Measurements from ENCODE around the gene NHLH2.

The NHLH2 gene

GRCh38 chr1:115807723-115808122, 33.2 kb downstream of the NHLH2 start:
- no peak for DNase-seq (ENCODE audit: insufficient read length, low spot score)
- FAIRE-seq, result no peak
- TF ChIP-seq CTCF (IDR thresholded peaks at IDR 0.05; ENCODE audit: insufficient read depth, missing control alignments), result peak; percentile 83

- DNase-seq (ENCODE audit: insufficient read length, low spot score) (no peak), FAIRE-seq (no peak)
- TF ChIP-seq CTCF (IDR thresholded peaks at IDR 0.05; ENCODE audit: insufficient read depth, missing control alignments), result no peak
These were observed 35.3 kb downstream of the NHLH2 start for GRCh38 chr1:115805597-115805996.

GRCh38 chr1:115802416-115802815, 38.5 kb downstream of the NHLH2 start:
- DNase-seq (ENCODE audit: insufficient read length, low spot score) (no peak), FAIRE-seq (no peak)
- no peak for TF ChIP-seq CTCF (IDR thresholded peaks at IDR 0.05; ENCODE audit: insufficient read depth, missing control alignments)

- DNase-seq (ENCODE audit: insufficient read length, low spot score), result no peak
- TF ChIP-seq CTCF (IDR thresholded peaks at IDR 0.05; ENCODE audit: insufficient read depth, missing control alignments), result no peak
- FAIRE-seq, result no peak
These were observed 43.4 kb downstream of the NHLH2 start for GRCh38 chr1:115797486-115797885.

GRCh38 chr1:115796897-115797296, 44.0 kb downstream of the NHLH2 start:
- no peak for DNase-seq (ENCODE audit: insufficient read length, low spot score)
- no peak for TF ChIP-seq CTCF (IDR thresholded peaks at IDR 0.05; ENCODE audit: insufficient read depth, missing control alignments)
- FAIRE-seq, result no peak

GRCh38 chr1:115796036-115796435, 44.9 kb downstream of the NHLH2 start:
- no peak for FAIRE-seq
- no peak for DNase-seq (ENCODE audit: insufficient read length, low spot score)
- no peak for TF ChIP-seq CTCF (IDR thresholded peaks at IDR 0.05; ENCODE audit: insufficient read depth, missing control alignments)

GRCh38 chr1:115794976-115795639, 45.8 kb downstream of the NHLH2 start:
- DNase-seq (ENCODE audit: insufficient read length, low spot score) (no peak), FAIRE-seq (no peak)
- no peak for TF ChIP-seq CTCF (IDR thresholded peaks at IDR 0.05; ENCODE audit: insufficient read depth, missing control alignments)

Data from D721Med (cell line).